GM21367 (cell line): ENCODE measurements around the gene CASK.

ENCODE experiments used
- ATAC-seq: cut with Tn5 transposase; IDR thresholded peaks from one replicate; pipeline ENCODE4 v1.9.1; 2021; ENCODE audit not compliant: unreplicated experiment

CASK gene

DNA sequence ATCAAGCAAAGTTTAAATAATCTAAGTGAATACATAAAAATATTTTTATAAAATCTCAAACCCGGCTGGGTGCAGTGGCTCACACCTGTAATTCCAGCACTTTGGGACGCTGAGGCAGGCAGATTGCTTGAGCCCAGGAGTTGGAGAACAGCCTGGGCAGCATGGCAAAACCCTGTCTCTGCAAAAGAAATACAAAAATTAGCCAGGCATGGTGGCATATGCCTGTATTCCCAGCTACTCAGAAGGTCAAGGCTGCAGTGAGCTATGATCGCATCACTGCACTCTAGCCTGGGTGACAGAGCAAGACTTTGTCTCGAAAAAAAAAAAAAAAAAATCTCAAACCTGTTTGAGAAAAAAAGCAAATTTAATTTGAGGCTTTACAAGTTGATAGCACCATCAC, 331.4 kb downstream of the CASK start:
- ATAC-seq: no peak

DNA sequence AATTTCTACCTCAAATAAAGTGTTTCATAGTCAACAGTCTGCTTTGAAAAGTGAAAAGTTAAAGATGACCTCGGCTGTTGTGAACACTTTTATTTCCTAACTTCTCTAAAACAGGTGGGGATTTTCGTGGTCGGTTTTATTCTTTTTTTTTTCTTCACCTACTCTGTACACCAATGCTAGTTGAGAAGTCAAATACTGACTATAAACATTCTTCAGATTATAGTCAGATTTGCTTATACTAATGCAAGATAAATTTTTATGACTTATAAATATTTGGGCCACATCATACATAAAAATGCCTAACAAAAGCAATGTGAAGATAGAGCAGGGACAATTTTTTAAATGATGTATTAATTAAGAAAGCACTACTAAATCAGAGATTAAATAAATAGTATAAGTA, 332.7 kb downstream of the CASK start:
- ATAC-seq: no peak

DNA sequence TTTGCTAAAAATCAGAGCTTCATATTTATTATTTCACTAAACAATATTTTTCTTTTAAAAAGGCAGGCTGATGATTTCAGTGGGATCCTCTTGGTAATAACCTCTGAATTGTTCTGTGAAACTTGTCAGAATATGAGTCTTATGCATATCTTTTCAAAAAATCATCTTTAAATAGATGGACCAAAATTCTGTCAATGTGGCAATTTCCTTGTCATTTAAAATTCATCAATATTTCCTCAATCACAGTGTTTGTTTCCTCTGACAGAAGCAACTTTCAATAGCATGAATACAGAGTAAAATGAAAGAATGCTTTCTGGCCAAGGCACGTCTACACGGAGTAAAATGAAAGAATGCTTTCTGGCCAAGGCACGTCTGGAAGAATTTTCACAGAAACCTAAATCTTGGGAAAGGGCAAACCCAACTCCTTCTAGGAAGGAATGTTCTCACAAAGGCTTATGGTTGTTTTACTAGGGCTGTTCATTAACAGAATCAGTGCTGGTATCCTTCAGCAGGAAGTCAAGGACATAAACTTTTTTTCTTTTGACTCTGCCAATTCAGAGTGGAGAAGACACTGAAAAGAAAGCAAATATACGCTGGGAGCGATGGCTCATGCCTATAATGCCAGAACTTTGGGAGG, 333.6 kb downstream of the CASK start:
- ATAC-seq: no peak

DNA sequence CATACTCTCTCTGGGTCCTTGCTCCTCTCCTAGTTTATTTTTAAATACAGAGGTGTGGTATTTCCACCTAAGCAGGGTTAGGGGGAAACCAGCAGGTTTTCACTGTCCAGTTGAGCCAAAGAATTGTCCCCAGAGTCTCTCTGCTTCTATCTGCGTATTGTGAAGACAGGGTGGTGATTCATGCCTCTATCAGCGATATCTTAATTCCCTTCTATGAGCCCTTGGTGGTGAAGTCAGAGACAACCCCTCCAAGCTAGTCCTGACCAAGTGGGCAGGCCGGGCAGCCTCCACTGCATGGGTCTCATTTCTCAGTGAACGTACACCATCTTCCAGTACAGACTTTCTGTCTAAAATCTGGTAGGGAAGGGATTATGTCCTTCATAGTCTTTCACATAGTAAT, 335.1 kb downstream of the CASK start:
- no peak for ATAC-seq

DNA sequence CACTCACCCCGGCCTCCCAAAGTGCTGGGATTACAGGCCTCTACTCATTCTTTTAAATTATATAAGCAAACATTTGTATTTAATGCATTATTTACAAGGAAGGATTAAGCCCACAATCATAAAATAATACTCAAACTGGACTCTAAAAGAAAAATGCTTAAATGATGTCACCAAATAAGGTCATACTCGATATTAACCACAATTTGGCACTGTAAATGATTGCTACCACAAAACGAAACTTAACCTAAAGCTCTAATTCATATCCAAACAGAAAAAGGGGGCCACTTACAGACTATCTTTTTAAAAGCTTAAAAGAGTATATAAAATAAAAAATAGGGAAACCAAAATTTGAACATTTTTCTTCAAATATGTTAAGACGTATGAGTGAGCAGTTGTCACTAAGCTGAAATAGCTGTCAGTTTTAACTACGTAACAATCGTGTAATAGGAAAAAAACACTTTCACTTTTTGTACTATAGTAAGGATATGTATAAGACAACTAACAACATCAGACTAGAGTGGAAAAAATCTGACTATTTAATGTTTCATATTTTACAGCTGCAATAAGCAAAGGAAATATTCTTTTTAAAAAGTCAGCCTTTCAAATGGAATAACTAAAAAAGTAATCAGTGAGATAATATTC, 342.8 kb downstream of the CASK start:
- no peak for ATAC-seq

DNA sequence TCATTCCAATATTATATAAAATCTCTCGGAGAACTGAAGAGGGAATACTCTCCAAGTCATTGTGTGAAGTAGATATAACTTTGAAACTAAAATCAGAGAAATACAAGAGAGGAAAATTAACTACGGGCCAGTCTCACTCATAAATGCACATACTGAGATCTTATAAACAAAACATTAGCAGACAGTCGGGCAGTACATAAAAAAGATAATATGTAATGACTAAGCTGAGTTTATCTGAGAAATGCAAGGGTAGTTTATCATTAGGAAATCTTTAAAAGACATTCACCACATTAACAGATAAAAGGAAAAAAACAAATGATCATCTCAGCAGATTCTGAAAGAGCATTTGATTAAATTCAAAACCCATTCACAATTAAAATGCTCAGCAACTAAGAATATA, 359.5 kb downstream of the CASK start:
- no peak for ATAC-seq

DNA sequence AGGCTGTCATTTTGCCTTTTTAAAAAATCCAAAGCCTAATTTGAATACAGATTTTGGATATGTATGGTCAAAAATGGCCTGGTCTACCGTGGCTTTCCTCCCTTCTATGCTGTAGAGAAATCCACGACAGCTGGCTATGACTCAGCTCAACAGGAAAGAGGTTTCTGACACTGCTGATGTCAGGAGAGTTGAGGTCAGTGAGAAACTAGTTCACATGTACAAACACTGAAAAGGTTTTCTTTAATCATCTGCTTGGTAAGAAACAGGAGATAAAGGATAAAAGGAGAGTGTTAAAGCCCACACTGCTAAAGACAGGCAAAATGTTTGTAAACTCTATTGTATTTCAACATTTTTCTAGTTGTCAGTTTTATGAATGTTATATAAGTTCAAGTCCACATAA, 362.3 kb downstream of the CASK start:
- ATAC-seq: peak; percentile 79

DNA sequence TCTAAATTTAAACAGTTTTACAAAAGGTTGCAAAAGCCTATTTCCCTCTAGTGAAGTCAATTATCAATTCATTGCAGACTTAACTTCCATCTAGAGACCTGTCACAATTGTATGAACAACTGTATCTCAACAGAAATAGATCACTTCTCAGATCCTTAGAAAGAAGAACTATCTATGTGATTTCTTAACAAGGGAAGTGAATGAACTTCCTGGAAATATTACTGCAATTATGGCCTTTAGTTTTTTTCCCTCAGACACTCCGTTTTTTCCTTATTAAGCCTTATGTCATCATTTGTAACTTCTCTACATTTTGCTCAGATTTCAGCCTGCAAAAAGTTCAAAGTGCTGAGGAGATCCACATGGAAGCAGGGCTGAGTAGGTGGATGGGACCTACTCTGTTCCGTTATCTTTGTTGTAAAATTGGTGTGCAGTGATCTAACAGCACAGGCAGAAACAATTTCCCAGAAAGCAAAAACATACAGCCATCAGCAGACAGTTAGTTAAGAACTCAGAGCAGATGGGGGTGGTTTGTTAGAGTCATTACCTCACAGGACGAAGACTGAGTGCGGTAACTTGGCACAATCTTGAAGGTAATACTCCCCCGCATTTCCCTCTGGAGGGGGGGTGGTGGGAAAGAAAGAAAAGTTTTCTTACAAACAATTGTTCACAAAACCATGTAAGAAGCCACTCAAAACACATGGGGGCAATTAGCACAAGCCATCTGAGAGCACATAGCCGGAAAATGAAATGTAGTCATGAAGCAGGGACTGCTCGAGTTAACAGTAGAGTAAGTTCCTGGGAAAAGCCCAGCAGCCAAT, 363.9 kb downstream of the CASK start:
- no peak for ATAC-seq

DNA sequence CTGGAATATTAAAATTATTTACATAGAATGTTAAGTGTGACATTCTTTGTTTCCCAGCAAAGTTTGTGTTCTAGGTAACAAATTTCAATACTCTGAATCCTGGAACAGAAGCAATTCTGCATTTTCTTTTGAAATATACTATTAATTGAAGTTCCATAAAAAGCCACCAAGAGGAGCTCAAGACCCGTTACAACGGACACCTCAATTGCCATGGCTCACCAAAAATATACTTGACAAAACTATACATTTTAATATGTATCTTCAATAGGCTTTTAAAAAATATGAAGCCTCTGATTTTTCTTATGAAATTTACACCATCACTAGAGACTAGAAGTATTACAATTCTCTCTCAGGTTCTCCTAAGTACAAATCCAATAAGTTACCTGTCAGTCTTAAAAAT, 364.8 kb downstream of the CASK start:
- ATAC-seq: no peak

DNA sequence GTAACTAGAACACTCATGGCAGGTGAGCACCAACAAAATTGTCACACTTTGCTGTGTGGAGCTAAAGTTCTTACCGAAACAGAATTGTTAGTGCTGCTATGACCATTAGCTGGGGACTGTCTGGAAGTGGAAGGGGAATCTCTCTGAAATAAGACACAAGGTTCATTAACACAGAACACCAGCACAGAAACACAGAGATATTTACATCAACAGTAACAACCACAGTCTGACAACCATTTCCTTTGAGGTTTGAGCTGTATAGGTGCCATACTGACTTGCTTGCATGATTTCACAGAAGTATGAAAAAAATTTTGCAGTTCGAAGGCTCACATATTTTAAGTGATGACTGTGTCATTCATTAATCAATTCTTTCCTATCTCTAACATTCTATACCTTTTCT, 366.4 kb downstream of the CASK start:
- no peak for ATAC-seq

DNA sequence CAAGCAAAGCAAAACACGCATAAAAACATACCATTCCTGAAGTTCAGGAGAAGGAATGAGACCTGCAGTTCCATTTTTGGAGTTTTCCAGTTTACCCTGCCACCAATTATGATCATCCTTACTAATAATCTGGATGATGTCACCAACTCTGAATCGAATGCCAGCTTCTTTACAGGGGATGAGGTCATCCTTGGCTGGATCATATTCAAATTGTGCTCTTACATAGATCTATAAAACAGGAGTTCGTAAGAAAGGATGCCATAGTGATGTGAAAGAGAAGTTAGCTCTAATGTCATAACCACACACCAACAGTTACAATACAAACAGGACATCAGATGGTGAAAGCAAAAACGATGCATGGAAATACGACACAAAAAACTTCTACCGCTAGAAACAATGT, 369.7 kb downstream of the CASK start:
- ATAC-seq: no peak

DNA sequence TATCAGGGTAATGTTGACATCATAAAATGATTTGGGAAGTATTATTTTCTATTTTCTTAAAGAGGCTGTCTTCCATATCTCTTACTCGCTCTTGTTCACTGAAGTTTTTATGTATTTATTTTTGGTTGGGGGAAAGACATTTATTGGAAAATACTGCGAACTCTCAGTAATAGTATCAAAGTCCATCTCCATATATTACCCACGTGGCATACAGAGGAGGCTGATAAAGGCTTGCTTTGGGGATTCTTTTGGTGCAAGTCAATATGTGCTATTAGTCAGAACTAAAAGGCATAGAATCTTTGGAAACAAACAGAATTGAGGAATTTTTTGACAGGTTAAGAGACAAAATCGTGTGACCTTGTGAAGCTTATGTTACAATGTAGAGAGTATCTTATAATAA, 374.9 kb downstream of the CASK start:
- no peak for ATAC-seq

DNA sequence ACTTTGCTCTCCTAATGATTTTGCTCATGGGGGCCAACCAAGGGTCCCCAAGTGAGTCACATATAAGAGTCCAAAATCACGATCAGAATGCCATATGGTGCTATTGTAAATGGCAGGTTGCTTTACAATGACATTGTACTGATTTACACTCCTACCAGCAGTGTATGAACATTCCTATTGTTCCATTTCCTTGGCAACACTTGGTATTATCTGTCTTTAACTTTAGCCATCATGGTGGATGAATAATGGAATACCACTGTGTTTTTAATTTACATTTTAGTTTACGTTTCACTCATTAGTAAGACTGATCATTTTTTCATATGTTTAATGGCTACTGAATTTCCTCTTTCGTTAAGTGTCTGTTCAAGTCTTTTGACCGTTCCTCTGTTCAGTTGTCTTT, 379.7 kb downstream of the CASK start:
- ATAC-seq: no peak

DNA sequence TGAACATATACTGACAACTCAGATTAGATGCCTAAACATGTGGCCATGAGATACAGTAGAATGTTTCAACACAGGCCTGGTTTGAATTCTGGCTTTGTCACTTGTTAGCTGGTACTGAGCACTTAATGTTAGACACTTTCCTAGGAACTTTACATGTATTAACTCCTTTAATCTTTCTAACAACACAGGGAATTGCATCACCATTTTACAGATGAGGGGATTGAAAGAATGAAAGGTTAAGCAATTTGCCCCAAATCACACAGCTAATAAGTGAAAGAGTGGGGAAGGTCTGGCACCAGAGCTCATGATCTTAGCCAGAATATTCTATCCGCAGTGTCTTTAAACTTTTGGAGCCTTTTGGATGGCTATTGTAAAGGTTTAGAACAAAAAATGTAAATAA, 380.3 kb downstream of the CASK start:
- no peak for ATAC-seq

DNA sequence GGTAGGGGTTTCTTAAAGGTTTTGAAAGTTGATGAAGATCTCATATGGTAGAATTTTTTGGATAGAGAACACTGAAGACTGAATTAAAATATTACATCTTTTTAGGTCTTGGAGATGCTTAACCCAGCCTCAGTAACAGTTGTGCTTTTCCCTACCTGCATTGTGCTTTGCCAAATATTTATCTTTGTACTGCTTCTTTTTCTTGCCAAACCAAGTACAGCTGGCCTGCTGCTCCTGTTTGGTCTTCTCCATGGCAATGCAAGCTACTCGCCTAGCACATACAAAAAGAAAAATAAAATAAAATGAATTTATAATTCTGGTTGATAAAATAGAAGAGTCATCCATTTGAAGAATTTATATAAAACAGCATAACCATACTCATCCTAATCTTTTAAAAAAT, 380.8 kb downstream of the CASK start:
- no peak for ATAC-seq

DNA sequence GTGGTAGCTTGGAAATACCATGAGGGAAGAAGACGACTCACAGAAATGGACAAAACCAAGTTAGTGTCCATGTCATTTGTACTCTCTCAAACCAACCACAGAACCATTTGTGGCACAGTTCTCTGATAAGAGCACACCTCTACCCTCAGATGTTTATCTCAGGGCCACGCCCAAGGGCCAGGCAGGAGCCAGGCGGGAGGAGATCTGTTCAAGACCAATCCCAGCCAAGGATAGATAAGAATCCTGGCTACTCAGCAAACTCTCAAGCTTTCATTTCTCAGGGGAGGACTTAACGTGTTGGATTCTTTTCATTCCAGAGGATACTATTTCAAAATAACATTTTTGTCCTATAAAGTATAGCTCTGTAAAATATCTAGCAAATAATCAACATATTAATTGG, 381.2 kb downstream of the CASK start:
- ATAC-seq: no peak

DNA sequence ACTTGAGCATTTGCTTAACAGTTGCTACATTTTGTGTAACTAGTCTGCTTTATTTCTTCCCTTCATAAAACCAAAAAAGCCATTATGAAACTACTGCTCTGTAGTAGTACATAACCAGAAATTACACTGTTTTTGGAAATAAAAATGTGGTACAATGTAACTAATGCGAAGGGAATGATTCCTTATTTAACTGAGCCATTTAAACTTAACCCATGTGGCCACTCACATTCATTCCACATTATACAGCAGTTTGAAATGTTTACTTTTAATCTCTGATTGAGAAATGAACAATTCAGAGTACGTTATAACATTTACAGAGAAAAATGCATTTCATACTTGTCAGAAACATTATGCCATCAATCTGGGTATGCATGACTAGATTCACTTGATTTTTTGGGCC, 382.0 kb downstream of the CASK start:
- no peak for ATAC-seq

DNA sequence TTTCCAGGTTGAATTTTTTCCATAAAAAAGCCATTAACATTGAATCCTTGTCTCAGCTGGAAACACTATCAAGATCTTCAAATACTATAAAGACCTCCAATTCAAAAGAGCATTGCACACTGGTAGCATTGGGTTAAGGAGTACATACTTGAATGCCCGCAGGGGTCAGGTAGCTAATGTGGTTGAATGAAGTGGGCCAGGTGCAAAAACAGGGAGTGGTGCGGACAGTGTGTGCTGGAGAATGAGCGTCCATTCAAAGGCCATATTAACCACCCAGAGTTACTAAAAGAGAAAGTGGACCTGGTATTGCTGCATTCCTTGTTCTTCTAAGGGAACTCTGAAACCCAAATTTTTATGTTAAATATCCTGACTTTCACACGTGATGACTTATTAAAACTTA, 384.6 kb downstream of the CASK start:
- ATAC-seq: no peak

DNA sequence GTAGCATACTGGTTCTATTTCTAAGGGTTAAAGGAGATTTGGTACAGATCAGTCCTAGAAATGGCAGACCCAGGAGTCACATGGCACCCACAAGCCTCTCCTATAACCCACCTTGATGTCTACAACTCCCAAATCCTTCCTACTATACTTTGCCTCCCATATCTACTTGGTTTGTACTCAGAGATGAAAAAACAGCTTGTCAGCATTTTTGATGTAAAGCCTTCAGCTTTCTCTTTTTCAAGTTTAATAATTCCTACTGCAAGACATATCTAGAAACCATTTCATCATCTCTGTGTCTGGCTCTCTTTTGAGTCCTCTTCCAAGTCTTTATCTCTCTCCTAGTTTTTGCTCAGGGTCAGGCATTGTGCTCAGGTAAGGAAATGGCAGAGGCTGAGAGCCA, 393.3 kb downstream of the CASK start:
- ATAC-seq: no peak

DNA sequence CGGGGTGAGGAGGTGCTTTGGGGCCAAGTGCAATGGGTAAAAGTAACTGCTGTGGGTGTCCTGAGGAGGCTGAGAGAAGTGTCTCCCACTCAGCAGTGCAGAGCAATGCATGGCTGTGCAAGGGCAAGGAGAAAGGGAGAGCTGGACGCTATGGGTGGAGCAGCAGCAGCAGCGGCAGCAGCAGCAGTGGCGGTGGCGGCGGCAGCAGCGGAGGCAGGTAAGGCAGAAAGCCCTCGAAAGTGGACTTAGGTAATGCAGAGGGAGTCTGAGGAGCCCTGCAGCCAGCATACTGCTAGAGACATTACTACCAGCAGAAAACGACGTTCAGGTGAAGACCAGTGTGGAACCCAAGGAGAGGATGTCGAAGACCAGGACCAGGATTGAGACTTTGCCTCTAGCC, 394.1 kb downstream of the CASK start:
- no peak for ATAC-seq

DNA sequence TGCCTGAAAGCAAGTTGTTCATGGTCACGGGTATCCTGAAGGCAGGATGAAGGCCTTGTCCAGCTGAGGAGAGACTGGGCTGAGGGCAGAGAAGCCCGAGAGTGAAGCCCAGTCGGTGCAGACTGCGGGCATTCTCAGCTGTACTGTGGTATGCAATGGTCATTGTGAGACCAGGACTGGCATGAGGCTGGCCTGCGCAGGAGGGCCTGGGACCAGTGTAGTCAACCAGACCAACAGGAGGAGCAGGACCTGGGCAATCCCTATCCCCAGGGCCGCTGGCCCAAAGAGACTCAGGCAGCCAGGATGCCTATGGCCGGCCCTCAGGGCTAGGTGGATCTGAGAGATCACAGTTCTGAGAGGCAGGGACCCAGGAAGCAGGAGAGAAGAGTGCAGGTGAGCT, 394.6 kb downstream of the CASK start:
- ATAC-seq: no peak

DNA sequence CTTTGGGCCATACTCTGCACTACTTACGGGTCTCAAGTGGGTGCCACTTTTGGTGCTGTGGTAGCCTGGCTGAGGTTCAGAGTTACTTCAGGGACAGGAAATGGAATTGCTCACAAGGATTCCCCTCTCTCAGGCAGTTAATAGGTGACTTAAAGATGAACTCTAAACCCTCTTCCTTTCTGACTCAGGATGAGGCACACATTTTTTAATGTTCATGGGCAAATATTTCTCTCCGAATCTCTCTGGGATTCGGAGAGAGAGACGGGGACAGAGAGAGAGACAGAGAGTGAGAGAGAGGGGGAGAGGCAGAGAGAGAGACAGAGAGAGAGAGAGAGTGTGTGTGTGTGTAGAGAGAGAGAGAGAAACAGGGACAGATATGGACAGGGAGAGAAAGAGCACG, 396.4 kb downstream of the CASK start:
- no peak for ATAC-seq
